HG02938 (cell line): ENCODE results near the gene UBE2U.
A peak's percentile ranks its signal among the peaks of the same experiment; 100 is the strongest.
"Not testable (repeated sequence)": the region's sequence is repeated elsewhere in the genome, so short reads cannot be mapped to it uniquely, and the experiment has no call there.

ENCODE experiments used
- ATAC-seq: cut with Tn5 transposase; IDR thresholded peaks from one replicate; pipeline ENCODE4 v1.9.1; 2021; ENCODE audit warnings: mild to moderate bottlenecking, moderate library complexity; ENCODE audit not compliant: unreplicated experiment

UBE2U gene

DNA sequence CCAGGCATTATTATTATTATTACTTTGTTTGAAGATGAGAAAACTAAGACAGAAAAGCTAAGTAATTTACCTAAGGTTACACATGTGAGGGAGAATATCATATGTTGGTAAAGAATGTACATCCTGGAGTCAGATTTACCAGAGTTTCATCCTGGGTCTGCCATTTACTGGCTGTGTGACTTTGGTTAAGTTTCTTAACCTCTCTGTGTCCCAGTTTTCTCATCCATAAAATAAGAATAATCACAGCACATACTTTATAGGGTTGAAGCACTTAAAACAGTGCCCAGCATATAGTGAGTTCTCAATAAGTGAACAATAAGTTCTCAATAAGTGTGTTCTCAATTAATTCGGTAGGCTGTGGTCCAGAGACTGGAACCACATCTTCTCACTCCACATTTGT is 32.5 kb downstream of the UBE2U start:
- no peak for ATAC-seq

- no peak for ATAC-seq
Observed at GRCh38 chr1:64236541-64236954, 33.1 kb downstream of the UBE2U start.

- ATAC-seq, result not testable (repeated sequence)
Observed at GRCh38 chr1:64239519-64239918, 36.1 kb downstream of the UBE2U start.

DNA sequence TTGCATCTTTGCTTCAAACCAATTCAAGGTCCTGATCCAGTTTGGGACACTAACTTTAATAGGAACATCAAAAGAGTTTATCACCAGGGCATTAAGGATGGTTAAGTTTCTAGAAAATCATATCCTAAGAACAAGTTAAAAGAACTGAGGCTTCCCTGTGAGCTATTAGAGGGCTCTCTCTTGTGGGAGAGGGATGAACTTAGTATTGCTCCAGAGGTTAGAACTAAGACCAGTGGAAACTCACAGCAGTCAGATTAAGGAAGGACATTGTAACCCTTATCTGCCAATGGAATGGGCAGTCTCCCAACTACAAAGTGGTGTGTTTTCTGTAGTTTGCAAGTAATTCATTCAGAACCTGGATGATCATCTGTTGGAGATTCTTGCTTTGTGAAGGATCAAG is 36.8 kb downstream of the UBE2U start:
- no peak for ATAC-seq

DNA sequence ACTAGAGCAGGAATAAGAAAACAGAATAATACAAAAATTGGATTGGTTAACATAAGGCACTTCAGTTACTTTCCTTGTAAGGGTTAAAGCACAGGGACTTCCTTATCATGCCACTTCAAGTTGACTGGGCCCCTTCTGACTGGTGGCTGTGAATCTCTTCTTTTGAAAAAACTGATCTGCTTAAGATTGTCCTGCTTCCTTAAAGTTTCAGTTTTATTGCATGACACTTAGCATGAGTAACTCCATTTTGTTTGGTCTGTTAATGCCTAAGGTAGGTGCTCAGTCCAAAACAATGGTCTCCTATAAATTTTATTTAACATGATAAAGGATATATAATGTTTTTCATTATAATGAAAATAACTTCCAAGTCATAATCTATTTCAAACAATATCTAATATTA is 37.6 kb downstream of the UBE2U start:
- ATAC-seq, result no peak

DNA sequence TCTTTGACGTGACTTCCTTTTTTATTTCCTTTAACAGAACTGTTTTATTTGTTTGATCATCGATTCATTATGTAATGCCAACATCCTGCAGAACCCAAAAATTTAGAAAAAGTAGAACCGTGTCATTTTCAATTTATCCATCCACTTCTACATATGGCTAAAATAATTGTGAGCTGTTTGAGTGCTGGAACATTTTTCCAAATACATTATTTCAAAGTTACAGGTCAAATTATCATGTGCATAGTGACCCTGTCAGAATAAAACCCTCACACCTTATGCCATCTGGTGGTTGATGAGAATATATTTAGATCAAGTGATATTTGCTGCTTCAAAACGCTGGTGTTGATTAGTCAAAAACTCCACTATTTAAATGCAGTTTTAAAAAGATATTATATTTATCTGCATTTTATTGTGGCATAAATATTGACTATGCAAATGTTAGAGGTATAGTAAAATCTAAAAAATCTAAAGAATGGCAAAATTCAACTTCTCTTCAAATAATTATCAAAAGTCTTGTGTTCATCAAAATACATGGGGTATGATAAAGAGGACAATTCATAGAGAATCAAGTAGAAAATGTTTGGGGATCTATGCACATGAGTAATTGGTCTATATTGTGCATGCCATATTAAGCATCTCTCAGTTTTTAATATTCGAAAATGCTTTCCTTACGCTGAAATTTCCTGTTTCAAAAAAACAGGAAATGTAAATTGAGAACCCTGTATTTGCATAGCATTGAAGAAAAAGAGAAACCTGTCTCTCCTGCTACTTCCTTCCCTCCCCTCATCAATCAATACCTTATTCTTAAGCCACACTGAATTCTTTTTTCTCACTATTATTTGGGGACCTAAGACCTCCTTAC is 39.7 kb downstream of the UBE2U start:
- ATAC-seq, result peak; percentile 50

DNA sequence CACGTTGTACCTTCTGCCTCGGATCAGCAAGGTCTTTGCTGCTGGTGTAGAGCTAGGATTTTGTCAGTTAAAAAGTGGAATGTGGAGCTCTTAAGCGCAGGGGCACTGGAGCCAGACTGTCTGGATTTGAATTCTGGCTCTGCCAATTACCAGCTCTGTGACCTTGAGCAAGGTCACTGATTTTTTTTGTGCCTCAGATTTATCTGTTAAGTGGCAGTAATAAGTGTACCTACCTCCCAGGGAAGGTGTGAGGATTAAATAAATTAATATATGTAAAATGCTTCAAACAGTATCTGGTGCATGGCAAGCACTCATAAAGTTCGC is 40.3 kb downstream of the UBE2U start:
- ATAC-seq, result no peak

- no peak for ATAC-seq
Observed at GRCh38 chr1:64245495-64245894, 42.1 kb downstream of the UBE2U start.

DNA sequence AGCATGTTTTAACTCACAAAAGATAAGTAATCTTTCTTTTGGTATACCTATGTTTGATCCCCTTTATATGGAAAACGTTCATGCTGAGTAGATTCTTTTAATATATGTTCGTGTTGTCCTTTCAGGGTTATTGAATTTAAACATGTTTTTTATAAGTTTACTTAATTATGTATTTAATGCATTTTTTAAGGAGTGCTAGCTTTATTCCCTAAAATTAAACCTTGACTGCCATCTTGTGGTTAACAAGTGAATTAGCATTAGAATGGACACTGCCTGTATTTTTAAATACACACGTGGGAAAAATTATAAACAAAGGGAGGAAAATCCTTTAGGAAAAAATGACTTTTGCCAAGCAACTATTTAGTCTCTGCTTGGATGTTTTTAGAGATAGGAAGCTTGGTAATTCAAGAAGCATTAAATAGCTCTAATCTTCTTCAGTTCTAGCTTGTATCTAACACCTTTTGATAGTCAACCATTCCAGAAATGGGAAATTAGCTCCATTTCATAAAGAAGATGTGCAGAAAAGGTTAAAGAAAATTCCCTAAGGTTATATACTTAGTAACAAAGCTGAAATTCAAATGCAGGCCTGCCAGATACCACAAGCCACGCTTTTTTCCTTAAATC is 43.0 kb downstream of the UBE2U start:
- no peak for ATAC-seq

DNA sequence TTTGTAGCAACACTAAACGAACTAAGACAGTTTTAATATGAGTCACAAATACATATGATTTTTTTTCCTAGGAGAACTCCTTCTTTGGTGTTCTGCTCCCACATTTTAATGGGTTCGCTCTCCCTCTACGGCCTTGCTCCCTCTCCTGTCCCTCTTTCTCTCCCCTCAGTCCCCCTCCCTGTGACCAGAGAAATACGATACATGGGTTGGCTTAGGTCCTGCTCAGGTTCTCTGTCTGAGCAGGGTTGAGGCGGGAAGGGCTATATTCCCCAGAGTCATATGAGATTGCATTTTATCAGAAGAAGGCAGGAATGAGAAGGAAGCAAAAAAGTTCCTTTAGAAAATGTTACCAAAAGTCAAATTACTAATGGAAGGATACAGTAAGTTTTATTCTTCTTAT is 44.6 kb downstream of the UBE2U start:
- ATAC-seq, result no peak

- ATAC-seq, result not testable (repeated sequence)
Observed at GRCh38 chr1:64250472-64250871, 47.0 kb downstream of the UBE2U start.

DNA sequence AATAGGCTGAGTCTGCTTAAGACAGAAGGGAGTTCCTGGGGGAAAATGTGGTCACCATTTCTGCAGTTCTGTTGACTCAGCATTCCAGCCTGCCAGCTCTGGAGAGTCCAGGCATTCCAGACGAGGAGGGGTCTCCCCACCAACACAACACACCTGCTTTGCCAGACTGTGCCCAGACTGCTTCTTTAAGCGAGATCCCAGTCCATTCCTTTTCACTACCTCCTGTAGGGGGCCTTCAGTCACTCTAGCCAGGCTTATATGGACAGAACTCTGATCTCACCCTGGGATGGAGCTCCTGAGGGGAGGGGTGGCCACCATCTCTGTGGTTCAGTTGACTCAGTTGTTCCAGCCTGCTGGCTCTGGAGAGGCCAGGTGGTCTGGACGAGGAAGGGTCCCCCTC is 48.5 kb downstream of the UBE2U start:
- no peak for ATAC-seq

DNA sequence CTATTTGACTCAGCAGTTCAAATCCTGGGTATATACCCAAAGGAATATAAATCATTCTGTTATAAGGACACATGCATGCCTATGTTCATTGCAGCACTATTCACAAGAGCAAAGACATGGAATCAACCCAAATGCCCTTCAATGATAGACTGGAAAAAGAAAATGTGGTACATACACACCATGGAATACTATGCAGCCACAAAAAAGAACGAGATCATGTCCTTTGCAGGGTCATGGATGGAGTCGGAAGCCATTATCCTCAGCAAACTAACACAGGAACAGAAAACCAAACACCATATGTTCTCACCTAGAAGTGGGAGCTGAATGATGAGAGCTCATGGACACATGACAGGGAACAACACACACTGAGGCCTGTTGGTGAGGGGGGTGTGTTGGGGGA is 53.8 kb downstream of the UBE2U start:
- not testable (repeated sequence) for ATAC-seq

- not testable (repeated sequence) for ATAC-seq
Observed at GRCh38 chr1:64258444-64258843, 55.0 kb downstream of the UBE2U start.

DNA sequence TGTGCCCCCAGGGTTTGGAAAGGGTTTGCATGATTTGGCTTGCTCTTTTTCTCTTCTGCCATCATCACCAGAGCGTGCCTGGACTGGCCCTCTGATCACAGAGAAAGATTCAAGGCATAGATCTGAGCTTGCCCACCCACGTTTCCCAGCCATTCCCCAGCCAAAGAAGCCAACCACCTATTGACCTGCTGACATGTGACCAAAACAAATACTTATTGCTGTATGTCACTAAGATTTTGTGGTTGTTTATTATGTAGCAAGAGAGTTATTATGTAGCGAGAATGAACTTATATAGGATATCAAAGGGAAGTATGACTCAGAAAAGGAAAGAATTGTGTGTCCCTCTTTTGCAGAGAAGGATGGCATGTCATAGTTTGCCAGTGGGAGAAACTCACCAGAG is 59.9 kb downstream of the UBE2U start:
- ATAC-seq, result no peak

DNA sequence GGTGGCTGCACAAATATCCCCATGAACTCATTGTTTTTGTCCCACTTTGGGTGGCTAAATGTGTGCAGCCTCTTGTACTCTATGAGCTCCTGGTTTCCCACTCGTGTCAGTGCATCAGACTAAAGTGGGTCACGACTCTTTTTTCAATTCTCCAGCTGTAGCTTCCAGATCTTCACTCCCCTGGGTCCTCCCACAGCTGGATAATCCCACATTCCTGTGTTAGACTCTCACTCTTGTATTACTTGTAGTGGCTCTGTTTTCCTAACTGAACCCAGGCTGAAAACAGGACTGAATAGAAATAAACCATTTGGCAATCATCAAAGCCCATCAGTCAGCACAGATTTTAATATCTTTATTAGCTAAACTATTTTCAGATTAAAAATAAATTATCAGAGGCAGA is 60.4 kb downstream of the UBE2U start:
- ATAC-seq, result no peak

DNA sequence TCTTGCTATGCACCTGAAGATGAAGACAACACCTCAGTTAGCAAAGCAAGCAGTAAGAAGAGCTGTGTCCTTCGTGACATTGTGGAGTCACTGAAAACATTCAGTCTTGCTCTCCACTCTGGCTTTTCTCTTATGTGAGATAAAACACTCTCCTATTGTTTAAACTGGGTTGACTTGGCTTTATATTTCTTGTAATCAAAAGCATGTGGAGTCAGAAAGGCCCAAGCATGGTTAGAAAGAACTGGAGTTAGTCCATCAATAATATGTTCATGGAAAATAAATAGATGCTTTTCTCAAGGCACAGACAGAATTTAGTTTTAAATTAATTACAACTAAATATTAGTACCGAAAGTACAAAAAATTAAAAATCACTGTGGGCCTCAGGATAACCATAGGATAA is 61.7 kb downstream of the UBE2U start:
- no peak for ATAC-seq

DNA sequence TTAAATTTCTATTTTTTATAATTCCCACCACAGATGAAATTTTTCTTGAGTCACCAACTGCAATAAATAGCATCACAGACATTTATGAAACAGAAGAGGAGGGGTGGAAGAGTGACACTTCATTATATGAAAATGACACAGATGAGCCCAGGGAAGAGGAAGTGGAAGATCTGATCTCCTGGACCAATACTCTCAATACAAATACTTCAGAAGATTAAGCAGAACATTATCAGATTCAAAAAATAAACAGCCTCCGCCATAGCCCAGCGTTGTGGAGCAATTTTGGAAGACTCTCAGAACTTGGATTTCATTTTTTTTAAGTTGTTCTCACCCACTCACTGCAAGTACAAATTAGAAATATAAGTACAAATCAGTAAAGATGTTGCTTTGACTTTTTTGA is 63.6 kb downstream of the UBE2U start:
- ATAC-seq, result no peak

GRCh38 chr1:64268653-64269557 is 65.5 kb downstream of the UBE2U start:
- ATAC-seq, result peak; percentile 61

GRCh38 chr1:64269558-64269884 is 66.1 kb downstream of the UBE2U start:
- no peak for ATAC-seq

- ATAC-seq, result no peak
Observed at GRCh38 chr1:64280001-64280400, 76.6 kb downstream of the UBE2U start.

GRCh38 chr1:64282351-64282750 is 78.9 kb downstream of the UBE2U start:
- no peak for ATAC-seq
